ENCODE measurements around the gene TICRR. TPM values are rescaled to one million over a fixed set of nuclear protein-coding genes. Genes with fewer than 3 reads are reported as not detected.

The TICRR gene
- total and polyA plus RNA-seq, 2 of the 8 experiments (the other 6 are each of a cell fraction or from before 2014, with no cell fraction given): 13.1 to 34.8 TPM

DNA sequence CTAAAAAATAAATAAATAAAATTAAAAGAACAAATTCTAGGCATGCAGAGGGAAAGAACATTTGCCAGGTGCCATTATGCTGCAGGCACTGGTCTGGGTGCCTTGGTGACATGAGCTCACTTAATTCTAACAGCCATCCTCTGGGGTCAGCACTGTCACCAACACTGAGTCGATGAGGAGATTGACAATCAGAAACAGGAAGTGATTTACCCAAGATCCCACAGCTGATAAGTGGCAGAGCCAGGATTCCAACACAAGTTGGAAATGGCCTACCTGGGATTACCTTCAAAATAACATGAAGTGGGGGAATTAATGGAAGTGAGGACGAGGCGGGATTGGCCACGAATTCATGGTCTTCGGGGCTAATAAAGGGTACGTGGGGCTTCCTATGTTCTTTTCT is 100.3 kb downstream of the TICRR start:
- no peak overlapping the region for H3K27ac ChIP-seq (ENCODE audit: low read depth, low read length)
- DNase-seq (ENCODE audit: low read depth in 1 of 2, low spot score in 2 of 2) (no peak), FAIRE-seq (no peak)
- no peak overlapping the region for H2BK5ac ChIP-seq (ENCODE audit: low read depth, low read length)
- H3K9ac ChIP-seq (replicated peaks in 1 of 4; ENCODE audit: extremely low read depth in 1 of 4, low read depth in 3 of 4, low read length in 3 of 4): no peak overlapping the region
- no peaks in the 10 kb centered on the region for H4K20me1 ChIP-seq (replicated peaks in 1 of 2; ENCODE audit: control insufficient read depth in 1 of 2, insufficient read depth in 2 of 2, low read length in 2 of 2)
- no peak overlapping the region for H3K18ac ChIP-seq (ENCODE audit: extremely low read depth, low read length)
- no peak overlapping the region for H2AFZ ChIP-seq (ENCODE audit: low read length)
- H4K91ac ChIP-seq (replicated peaks; ENCODE audit: insufficient read length, low read length): no peak overlapping the region
- H3K79me2 ChIP-seq (ENCODE audit: control insufficient read depth in 1 of 2, insufficient read depth in 2 of 2, low read length in 2 of 2): no peaks in the 10 kb centered on the region
- no peaks in the 10 kb centered on the region for H3K79me1 ChIP-seq (ENCODE audit: low read depth, low read length)
- H3K4me1 ChIP-seq (replicated peaks in 1 of 4; ENCODE audit: control insufficient read depth in 3 of 4, insufficient read depth in 4 of 4, low read length in 3 of 4): no peaks in the 10 kb centered on the region; a peak in 1 of 7 replicates
- no peak overlapping the region for H2BK20ac ChIP-seq (ENCODE audit: low read length)
- no peak overlapping the region for H3K4me2 ChIP-seq (ENCODE audit: insufficient read depth in 1 of 2, low read depth in 2 of 2, low read length in 2 of 2)
- no peak overlapping the region for H3K4ac ChIP-seq (replicated peaks; ENCODE audit: insufficient read length, low read depth, low read length)
- H2BK15ac ChIP-seq (ENCODE audit: low read length): no peak overlapping the region
- H4K8ac ChIP-seq (ENCODE audit: extremely low read depth, insufficient read depth, low read length): no peak overlapping the region
- H2AK5ac ChIP-seq (ENCODE audit: low read depth, low read length): no peak overlapping the region
- no peak overlapping the region for H3K23ac ChIP-seq (ENCODE audit: insufficient read length)
- POLR2A ChIA-PET (ENCODE audit: partially characterized antibody): interaction anchor here (0.6 kb wide), 1 partner anchor 147 kb away, joined by 3 read pairs; no protein-coding TSS in a partner anchor
- H3K9me3 ChIP-seq (ENCODE audit: insufficient read depth in 2 of 2, low read depth in 1 of 2, low read length in 1 of 2): no peaks in the 10 kb centered on the region
- CTCF ChIA-PET (ENCODE audit: partially characterized antibody): interaction anchor here (0.7 to 6.6 kb wide), 5 partner anchors 18 to 212 kb away, joined by 3 to 43 read pairs (median 4); partner anchors contain the start of gene MESP2
- H3K4me3 ChIP-seq (ENCODE audit: extremely low read depth in 1 of 4, insufficient read depth in 2 of 4, low read depth in 3 of 4, low read length in 4 of 4): no peak overlapping the region
- no peak overlapping the region for H2BK120ac ChIP-seq (replicated peaks; ENCODE audit: low read depth, low read length)
- no peak overlapping the region for H3K56ac ChIP-seq (replicated peaks; ENCODE audit: insufficient read length, low read depth, low read length)
- H2BK12ac ChIP-seq (ENCODE audit: low read depth, low read length): no peak overlapping the region
- no peaks in the 10 kb centered on the region; the same call in 1 of the 2 replicates for H3K23me2 ChIP-seq (ENCODE audit: low read depth, low read length)
- H3K36me3 ChIP-seq (ENCODE audit: control insufficient read depth in 2 of 4, insufficient read depth in 4 of 4, low read length in 3 of 4): no peaks in the 10 kb centered on the region
- 94% methylated on average over 6 of the region's 6 CpGs; no CpG with 5 or more reads in 1 of the 2 experiments for WGBS, 2 experiments (ENCODE audit: extremely low coverage in 1 of 2, insufficient coverage in 1 of 2, insufficient read length in 1 of 2, insufficient replicate concordance in 2 of 2, low coverage in 1 of 2, low lambda C conversion rate in 2 of 2, missing lambda C conversion rate in 1 of 2)
- H4K5ac ChIP-seq (ENCODE audit: insufficient read length, low read depth, low read length): no peak overlapping the region
- no peak overlapping the region for H3K14ac ChIP-seq (ENCODE audit: insufficient read length)
- no peaks in the 10 kb centered on the region; a peak in 2 of 7 replicates for H3K27me3 ChIP-seq (replicated peaks in 1 of 4; ENCODE audit: control insufficient read depth in 3 of 4, extremely low read depth in 1 of 4, insufficient read depth in 3 of 4, low read length in 3 of 4)
- no peak for TF ChIP-seq TBP (IDR thresholded peaks at IDR 0.05; ENCODE audit: low read depth, low read length)
- TF ChIP-seq, protein P1, sequence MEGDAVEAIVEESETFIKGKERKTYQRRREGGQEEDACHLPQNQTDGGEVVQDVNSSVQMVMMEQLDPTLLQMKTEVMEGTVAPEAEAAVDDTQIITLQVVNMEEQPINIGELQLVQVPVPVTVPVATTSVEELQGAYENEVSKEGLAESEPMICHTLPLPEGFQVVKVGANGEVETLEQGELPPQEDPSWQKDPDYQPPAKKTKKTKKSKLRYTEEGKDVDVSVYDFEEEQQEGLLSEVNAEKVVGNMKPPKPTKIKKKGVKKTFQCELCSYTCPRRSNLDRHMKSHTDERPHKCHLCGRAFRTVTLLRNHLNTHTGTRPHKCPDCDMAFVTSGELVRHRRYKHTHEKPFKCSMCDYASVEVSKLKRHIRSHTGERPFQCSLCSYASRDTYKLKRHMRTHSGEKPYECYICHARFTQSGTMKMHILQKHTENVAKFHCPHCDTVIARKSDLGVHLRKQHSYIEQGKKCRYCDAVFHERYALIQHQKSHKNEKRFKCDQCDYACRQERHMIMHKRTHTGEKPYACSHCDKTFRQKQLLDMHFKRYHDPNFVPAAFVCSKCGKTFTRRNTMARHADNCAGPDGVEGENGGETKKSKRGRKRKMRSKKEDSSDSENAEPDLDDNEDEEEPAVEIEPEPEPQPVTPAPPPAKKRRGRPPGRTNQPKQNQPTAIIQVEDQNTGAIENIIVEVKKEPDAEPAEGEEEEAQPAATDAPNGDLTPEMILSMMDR (IDR thresholded peaks at IDR 0.05; ENCODE audit: control extremely low read depth in 1 of 3, insufficient read depth in 1 of 3, low read depth in 1 of 3, low read length in 3 of 3): no peak
- no peak for TF ChIP-seq SIX5 (IDR thresholded peaks at IDR 0.05; ENCODE audit: low read depth, low read length)
- TF ChIP-seq EZH2 (IDR thresholded peaks at IDR 0.05; ENCODE audit: low read depth, low read length, severe bottlenecking): no peak
- TF ChIP-seq ASH2L (IDR thresholded peaks at IDR 0.05; ENCODE audit: low read length): no peak
- no peak for TF ChIP-seq TEAD4 (IDR thresholded peaks at IDR 0.05; ENCODE audit: low read depth, low read length)
- TF ChIP-seq TAF1 (IDR thresholded peaks at IDR 0.05; ENCODE audit: low read depth, low read length): no peak
- no peak for TF ChIP-seq ZNF274 (IDR thresholded peaks at IDR 0.05; ENCODE audit: borderline replicate concordance, extremely low read depth, low read length)
- no peak for TF ChIP-seq SIN3A (conservative IDR thresholded peaks at IDR 0.05 in 1 of 2, IDR thresholded peaks at IDR 0.05 in 1 of 2; ENCODE audit: low read depth in 1 of 2, low read length in 2 of 2)
- TF ChIP-seq, protein P2, sequence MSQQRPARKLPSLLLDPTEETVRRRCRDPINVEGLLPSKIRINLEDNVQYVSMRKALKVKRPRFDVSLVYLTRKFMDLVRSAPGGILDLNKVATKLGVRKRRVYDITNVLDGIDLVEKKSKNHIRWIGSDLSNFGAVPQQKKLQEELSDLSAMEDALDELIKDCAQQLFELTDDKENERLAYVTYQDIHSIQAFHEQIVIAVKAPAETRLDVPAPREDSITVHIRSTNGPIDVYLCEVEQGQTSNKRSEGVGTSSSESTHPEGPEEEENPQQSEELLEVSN (IDR thresholded peaks at IDR 0.05): no peak
- TF ChIP-seq FOSL1 (IDR thresholded peaks at IDR 0.05; ENCODE audit: insufficient read depth, low read depth, low read length): no peak
